Activated T-cell treated with anti-CD3 and anti-CD28 coated beads, Interleukin-2, amount 50 U/mL, for 48 hours (primary cell): ENCODE measurements around the gene DIMT1.
A peak's percentile ranks its signal among the peaks of the same experiment; 100 is the strongest.

Experiments used
- DNase-seq, 2 experiments: peaks; one replicate each; pipeline ENCODE4 v3.0.0-alpha.2; 2020

The DIMT1 gene

DNA sequence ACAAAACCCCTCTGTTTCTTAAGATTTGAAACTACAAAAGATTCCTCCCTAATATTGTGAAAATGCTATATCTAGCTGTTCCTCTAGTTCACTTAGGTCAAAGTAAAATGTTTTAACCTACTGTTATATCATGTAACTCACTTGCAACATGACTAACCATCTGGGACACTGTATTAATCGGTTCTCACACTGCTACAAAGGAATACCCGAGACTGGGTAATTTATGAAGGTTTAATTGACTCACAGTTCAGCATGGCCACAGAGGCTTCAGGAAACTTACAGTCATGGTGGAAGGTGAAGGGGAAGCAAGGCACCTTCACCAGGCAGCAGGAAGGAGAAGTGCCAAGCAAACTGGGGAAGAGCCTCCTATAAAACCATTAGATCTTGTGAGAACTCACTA lies 34.7 kb downstream of the DIMT1 start:
- no peak for DNase-seq

- no peak for DNase-seq
These were observed 41.0 kb downstream of the DIMT1 start for GRCh38 chr5:62362701-62363100.

DNA sequence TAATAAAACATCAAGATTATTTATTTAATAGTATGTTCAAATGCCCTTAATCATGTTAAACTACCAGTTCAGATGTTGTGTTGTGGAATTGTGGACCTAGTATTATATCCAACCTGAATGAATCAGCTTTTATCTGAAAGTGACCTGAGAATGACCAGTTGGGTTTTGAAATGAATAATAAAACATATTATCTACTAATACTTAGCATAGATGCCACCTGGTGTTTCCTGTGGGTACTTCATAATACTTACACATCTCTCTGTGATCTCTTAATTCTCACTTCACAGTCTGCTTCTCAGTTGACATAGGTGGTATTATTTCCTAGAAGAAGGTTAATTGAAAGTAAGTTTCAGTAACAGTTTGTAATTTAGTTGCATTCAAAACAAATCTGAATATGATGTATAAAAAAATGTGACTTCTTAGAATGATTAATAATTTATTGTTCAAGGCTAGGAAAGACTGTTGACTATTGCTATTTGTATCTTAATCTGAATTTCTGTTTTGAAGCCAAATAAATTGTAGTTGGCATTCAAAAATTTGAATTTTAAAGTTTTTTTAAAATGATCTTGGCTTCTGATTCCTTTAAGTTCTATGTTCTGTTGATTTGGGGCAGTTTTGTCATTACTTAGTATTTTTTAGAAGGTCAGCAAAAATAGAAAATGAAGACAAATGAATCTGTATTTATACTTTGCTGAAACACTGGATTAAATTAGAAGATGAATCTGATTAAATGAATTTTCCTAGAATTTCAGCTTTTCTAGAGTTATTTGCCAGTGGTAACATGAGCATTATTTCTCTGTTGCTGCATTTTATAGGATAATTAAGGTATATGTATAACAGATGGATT lies 49.5 kb downstream of the DIMT1 start:
- DNase-seq, result no peak

GRCh38 chr5:62348723-62349481 lies 54.8 kb downstream of the DIMT1 start:
- DNase-seq, result no peak

- DNase-seq, result no peak
These were observed 55.8 kb downstream of the DIMT1 start for GRCh38 chr5:62347928-62348327.

DNA sequence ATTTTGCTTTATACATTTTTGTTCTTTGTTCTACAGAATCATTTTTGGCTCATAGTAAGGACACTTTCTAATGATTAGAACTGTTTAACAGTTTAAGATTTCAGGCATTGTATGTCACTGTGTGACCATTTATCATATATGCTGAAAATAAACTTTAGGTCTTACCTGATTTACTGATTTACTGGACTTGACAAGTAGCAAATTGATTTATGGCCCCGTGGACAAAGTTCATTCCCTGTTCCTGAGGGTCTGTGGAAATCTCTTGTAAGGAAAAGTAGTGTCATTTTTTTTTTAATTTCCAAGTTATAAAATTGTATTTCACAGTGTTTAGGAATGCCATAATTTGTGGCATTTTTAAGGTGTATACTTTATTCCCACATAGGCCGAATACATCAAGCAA lies 57.0 kb downstream of the DIMT1 start:
- DNase-seq, result no peak

DNA sequence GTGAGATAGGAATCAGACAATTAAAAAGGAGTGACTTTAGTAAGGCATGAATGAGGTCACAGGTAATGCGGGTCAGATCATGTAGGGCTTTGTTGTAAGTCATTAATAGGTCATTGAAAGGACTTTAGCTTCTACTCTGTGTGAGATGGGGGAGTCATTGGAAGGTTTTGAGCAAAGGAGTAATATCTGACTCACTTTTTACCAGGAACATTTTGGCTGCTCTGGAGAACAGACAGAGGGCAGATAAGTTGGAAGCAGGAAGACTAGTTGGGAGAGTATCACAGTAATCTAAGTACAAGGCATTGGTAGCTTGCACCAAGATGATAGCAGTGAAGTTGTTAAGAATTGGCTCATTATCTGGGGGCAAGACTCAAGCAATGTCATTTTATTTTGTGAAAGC lies 60.3 kb downstream of the DIMT1 start:
- DNase-seq, result no peak

DNA sequence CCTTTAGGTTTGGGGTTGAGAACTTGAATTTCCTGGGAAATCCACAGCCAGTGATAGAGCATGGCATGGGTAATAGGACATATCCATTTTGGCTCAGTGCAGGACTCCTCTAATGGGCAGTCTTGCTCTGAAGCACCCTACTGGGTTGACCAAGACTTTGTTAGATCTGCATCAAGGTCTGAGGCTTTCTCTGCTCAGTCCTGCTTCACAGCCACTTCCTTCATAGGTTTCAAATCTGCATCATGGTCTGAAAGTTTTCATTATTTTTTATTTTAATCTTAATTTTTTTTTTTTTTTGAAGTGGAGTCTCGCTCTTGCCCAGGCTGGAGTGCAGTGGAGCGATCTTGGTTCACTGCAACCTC lies 61.2 kb downstream of the DIMT1 start:
- DNase-seq, result no peak

- peak in 1 of 2 experiments; percentile 39 for DNase-seq
These were observed 61.8 kb downstream of the DIMT1 start for GRCh38 chr5:62341783-62342475.

GRCh38 chr5:62340979-62341378 lies 62.7 kb downstream of the DIMT1 start:
- DNase-seq, result no peak

GRCh38 chr5:62340392-62340791 lies 63.3 kb downstream of the DIMT1 start:
- no peak for DNase-seq
